AG20443 (cell line): ENCODE results near the gene PXDN.
"Not testable (repeated sequence)": the region's sequence is repeated elsewhere in the genome, so short reads cannot be mapped to it uniquely, and the experiment has no call there.

Source experiments
- DNase-seq: peaks from one replicate; pipeline ENCODE4 v3.0.0; 2012; ENCODE audit warnings: low spot score, mixed read lengths

Gene PXDN

GRCh38 chr2:1741851-1742250 is 2.5 kb downstream of the PXDN start:
- DNase-seq: no peak

GRCh38 chr2:1740716-1741589 is 3.4 kb downstream of the PXDN start:
- no peak for DNase-seq

- no peak for DNase-seq
These were observed 4.2 kb downstream of the PXDN start for GRCh38 chr2:1739961-1740715.

GRCh38 chr2:1739322-1739957 is 4.9 kb downstream of the PXDN start:
- no peak for DNase-seq

- DNase-seq: peak; percentile 39
These were observed 5.5 kb downstream of the PXDN start for GRCh38 chr2:1738646-1739302.

GRCh38 chr2:1738163-1738562 is 6.2 kb downstream of the PXDN start:
- DNase-seq: no peak

- DNase-seq: peak; percentile 49
These were observed 7.3 kb downstream of the PXDN start for GRCh38 chr2:1736997-1737480.

GRCh38 chr2:1736045-1736444 is 8.3 kb downstream of the PXDN start:
- DNase-seq: peak; percentile 40

- DNase-seq: not testable (repeated sequence)
These were observed 11.0 kb downstream of the PXDN start for GRCh38 chr2:1733298-1733697.

GRCh38 chr2:1731963-1732768 is 12.1 kb downstream of the PXDN start:
- DNase-seq: peak; percentile 68

GRCh38 chr2:1731447-1731962 is 12.8 kb downstream of the PXDN start:
- peak; percentile 63 for DNase-seq

- DNase-seq: peak; percentile 77
These were observed 14.0 kb downstream of the PXDN start for GRCh38 chr2:1730015-1730927.

- no peak for DNase-seq
These were observed 15.1 kb downstream of the PXDN start for GRCh38 chr2:1729242-1729641.

GRCh38 chr2:1728821-1729220 is 15.5 kb downstream of the PXDN start:
- no peak for DNase-seq

GRCh38 chr2:1727796-1728474 is 16.4 kb downstream of the PXDN start:
- no peak for DNase-seq

- DNase-seq: no peak
These were observed 17.1 kb downstream of the PXDN start for GRCh38 chr2:1727101-1727771.

- no peak for DNase-seq
These were observed 17.8 kb downstream of the PXDN start for GRCh38 chr2:1726558-1726957.

GRCh38 chr2:1724351-1724750 is 20.0 kb downstream of the PXDN start:
- not testable (repeated sequence) for DNase-seq
